ENCODE measurements around the gene MYL10.

DNA sequence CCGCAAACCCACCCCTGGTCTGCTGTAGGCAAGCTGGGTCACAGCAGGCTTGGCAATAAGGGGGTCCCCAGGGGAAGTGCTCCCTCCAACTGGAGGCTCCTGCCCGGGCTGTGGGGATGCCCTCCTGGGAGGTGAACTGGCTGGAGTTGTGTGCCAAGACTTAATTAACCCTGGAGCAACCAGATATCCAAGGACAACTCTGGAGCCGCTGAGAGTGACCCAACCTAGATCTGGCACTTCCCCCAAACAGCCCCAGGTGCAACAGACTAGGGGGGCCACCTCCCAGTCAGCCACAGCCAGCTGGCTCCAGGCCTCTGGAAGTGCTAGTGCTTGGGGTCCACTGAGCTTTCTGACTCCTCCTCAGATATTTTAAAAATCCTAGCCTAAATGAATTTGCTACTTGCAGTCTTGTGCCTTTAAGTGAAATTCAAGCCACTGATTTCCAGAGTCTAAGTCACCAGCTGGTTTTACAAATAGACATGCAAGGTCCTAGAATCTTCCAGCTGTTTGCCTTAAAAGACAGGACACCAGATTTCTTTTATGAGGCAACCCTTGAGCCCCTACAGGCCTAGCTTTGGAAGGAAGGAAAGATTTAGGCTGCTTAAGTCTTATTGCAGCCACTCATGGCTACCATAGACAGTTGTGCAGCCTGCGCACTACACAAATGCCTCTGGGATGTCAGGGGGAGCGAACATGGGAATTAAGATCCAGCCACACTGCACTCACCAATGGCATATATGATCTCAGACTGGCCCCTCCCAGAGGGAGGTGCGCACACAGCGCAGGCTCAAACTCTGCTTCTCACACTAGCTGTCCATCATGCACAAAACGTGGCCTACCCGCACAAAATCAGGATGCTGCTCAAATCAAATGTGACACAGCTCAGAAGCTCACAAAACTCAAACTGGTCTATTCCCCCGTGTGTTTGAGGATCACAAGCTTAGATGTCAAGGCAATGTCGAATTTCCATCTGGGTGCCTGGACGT, 42.6 kb upstream of the MYL10 start:
- TF ChIP-seq EZH2phosphoT487 (IDR thresholded peaks at IDR 0.05; ENCODE audit: low read depth, severe bottlenecking, unreplicated experiment) = no peak
- TF ChIP-seq, protein P1, sequence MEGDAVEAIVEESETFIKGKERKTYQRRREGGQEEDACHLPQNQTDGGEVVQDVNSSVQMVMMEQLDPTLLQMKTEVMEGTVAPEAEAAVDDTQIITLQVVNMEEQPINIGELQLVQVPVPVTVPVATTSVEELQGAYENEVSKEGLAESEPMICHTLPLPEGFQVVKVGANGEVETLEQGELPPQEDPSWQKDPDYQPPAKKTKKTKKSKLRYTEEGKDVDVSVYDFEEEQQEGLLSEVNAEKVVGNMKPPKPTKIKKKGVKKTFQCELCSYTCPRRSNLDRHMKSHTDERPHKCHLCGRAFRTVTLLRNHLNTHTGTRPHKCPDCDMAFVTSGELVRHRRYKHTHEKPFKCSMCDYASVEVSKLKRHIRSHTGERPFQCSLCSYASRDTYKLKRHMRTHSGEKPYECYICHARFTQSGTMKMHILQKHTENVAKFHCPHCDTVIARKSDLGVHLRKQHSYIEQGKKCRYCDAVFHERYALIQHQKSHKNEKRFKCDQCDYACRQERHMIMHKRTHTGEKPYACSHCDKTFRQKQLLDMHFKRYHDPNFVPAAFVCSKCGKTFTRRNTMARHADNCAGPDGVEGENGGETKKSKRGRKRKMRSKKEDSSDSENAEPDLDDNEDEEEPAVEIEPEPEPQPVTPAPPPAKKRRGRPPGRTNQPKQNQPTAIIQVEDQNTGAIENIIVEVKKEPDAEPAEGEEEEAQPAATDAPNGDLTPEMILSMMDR (IDR thresholded peaks at IDR 0.05; ENCODE audit: poor library complexity) = no peak
